Left hindlimb (tissue), 1 donor: ENCODE measurements around the gene PRKAR2B.
"Not testable (repeated sequence)": the region's sequence is repeated elsewhere in the genome, so short reads cannot be mapped to it uniquely, and the experiment has no call there.

Experiments used
- DNase-seq: peaks from one replicate; pipeline ENCODE4 v3.0.0-alpha.2; 2018

PRKAR2B gene

DNA sequence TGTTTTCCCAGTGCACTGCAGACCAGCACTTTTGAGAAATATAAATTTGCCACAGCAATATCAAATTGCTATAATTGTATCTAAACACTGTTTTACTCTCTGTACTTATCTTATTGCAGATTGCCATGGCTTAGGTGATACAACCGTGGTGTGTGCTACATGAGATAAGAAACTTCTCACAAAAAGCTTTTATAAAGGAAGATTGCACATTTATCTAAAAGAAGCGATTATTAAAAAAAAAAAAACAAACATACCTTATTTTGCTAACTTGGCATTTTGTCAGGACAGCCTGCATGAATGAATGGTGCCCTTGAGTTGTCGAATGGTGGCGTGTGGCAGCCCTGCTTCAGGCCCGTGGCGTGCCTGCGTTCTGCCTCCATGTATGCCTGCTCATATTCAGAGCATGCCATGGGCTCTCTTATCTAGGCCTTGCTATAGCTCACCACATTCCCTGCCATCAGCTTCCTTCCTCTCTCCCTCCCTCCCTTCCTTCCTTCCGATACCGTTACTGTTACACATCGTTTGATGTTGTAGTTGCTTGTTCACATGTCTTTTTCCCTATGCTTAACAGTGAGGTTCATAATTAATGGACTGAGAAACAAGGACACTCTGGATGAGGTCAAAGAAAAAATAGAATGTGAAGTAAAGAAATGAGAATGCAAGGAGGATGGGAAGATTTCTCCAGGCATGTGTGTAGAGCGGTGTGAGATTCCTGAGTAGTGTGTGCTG, 34.9 kb downstream of the PRKAR2B start:
- no peak for DNase-seq

DNA sequence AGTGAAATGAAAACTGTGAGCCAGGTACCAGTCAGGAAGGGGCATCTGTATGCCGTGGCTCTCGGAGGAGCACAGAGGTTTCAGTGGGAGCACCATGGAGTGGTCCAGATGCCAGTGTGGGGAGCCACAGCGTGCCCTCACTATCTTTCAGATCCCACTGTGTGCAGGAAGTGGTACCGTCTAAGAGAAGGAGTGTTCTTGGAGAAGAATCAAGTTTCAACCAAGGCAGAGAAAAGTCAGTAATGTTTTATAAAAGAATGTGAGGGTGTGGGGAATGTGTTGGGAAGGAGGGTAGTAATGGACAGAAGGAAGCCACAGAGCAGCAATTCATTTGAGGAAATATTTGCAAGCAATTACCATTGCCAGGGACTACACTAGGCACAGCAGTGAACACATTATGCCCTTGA, 35.6 kb downstream of the PRKAR2B start:
- no peak for DNase-seq

DNA sequence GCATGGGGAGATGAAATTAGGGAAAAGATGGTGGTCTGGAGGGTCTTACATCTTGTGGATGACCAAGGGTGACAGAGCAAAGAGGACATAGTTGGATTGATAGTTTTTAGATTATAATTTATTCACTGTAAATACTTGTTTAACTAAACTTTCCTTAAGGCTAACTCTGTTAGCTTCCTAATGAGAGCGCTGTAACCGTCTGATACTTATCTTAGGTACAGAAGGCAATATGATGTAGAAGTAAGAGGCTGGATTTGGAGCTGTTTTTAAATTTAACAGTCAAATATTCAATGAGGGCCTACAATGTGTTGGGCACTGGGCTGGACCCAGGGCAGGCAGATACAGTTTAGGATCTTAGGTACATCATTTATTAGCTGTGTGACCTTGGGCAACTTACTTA, 36.0 kb downstream of the PRKAR2B start:
- no peak for DNase-seq

DNA sequence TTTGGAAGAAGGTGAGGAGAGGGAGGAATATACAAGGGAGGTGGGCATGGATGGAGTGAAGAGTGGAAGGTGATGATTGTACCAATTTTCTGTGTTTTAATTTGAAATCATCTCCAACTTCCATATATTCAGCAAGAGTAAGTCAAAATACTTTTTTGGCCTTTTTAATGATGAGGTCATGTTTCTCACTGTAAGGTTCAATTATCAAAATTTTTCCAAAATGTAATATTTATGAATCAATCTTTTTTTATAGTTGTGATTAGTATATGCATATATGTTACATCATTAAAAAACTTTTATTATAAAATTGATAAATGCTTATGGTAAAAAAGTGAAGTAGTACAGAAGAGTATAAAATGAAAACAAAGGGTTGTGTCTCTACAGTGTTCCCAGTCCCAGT, 40.7 kb downstream of the PRKAR2B start:
- DNase-seq, result no peak

DNA sequence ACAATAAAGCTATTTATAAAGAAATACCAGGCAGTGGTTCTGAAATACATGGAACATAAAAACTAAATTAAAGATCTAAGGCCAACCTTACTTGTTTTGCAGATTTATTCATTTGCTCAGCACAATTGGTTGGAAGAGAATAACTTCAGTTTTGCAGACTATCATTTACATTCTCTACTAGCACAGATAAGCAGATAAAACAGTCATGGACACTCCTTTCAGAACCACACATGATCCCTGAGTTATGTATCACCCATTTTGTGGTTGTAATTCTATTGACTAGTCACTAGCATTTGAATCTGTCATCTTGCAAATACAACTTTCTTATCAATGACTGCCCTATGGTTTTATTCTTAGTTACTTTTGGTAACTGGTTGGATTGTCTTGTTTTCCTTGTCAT, 45.1 kb downstream of the PRKAR2B start:
- DNase-seq, result no peak

DNA sequence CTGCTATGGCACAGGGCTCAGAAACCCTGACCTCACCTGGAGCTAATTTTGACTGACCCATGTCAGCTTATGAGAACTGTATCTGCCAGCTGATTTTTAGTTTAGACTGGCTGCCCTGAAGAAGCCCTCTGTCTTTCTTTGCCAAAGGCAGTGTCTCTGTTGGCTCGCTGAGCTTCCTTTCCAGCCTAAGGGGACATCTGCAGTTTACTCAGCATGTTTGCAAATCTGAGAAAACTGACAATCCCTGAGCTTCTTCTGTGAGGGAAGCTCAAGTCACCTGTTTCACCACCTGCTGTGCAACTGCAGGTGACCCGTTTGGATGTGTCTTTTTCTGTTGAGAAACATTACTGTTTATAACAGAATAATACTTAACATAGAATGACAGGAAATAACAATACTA, 46.0 kb downstream of the PRKAR2B start:
- DNase-seq, result no peak

DNA sequence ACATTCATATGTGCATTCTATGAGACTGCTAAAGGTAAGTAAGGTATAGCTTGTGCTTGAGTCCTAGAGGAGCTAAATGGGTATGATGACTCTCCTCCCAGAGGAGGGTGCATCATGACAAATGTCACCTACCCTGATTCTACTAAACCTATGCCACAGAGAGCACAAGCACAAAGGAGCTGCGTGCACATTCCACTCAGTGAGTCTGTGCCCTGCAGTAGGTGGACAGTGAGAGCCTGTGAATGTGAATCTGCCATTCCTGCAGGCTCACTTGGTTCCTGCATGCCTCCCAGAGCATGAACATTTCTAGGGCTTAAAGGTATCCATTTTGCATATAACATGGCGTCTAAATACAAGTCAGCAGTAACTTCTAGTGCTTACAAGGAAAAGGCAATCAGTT, 46.8 kb downstream of the PRKAR2B start:
- DNase-seq, result no peak

DNA sequence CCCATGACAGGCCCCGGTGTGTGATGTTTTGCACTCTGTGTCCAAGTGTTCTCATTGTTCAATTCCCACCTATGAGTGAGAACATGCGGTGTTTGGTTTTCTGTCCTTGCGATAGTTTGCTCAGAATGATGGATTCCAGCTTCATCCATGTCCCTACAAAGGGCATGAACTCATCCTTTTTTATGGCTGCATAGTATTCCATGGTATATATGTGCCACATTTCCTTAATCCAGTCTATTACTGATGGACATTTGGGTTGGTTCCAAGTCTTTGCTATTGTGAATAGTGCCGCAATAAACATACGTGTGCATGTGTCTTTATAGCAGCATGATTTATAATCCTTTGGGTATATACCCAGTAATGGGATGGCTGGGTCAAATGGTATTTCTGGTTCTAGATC, 49.2 kb downstream of the PRKAR2B start:
- DNase-seq, result not testable (repeated sequence)

DNA sequence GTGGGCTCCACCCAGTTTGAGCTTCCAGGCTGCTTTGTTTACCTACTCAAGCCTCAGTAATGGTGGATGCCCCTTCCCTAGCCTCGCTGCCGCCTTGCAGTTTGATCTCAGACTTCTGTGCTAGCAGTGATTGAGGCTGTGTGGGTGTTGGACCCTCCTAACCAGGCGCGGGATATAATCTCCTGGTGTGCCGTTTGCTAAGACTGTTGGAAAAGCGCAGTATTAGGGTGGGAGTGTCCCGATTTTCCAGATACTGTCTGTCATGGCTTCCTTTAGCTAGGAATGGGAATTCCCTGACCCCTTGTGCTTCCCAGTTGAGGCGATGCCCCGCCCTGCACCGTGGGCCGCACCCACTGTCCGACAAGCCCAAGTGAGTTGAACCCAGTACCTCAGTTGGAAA, 54.6 kb downstream of the PRKAR2B start:
- DNase-seq, result not testable (repeated sequence)

DNA sequence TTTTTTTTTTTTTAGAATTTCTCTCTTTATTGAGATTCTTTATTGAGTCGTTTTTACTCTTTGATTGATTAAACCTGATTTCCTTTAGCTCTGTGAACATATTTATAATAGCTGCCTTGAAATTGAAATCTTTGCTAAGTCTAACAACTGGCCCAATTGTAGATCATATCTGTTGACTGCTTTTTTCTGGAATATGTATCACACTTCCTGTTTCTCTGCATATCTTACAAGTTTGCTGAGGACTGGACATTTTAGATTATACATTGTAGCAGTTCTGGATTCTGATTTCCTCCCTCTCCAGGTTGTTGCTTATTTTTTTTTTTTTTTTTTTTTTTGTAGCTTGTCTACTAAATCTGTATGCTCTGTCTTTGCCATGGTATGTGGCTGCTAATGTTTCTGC, 56.3 kb downstream of the PRKAR2B start:
- no peak for DNase-seq

DNA sequence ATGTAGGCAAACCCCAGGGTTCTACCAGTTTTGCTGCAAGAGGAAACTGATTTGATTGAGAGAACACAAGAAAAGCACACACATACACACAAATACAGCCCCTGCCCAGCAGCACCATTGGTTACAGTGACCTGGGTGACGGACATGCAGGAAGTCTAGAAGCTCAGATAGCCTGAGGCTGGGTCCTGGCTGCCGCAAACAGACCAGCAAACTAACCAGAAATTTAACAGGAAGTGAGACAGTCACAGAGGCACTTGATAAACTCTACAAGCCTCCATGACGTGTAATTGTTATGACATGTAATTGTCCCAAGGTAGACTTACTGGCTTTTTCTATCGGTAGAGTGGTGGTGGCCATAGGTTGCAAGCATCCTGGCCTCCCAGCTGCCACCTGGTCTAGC, 58.9 kb downstream of the PRKAR2B start:
- DNase-seq, result no peak

DNA sequence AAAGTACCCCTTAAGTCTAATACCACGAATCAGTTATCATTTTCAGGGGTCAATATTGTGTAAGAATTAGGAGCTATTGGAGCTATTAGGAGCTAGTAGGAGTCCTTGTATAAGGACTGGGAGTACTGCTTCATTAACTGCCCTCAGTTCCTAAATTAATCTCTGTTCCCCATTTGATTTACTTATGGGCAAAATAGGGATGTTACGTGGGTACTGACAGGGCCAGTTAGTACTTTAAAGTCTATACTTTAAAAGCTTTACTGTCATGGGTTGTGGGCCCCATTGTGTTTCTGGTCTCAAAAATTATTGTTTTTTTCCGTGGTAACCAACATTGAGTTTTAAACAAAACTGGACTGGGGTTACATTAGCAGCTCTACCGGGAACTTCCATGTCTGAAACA, 60.3 kb downstream of the PRKAR2B start:
- no peak for DNase-seq

DNA sequence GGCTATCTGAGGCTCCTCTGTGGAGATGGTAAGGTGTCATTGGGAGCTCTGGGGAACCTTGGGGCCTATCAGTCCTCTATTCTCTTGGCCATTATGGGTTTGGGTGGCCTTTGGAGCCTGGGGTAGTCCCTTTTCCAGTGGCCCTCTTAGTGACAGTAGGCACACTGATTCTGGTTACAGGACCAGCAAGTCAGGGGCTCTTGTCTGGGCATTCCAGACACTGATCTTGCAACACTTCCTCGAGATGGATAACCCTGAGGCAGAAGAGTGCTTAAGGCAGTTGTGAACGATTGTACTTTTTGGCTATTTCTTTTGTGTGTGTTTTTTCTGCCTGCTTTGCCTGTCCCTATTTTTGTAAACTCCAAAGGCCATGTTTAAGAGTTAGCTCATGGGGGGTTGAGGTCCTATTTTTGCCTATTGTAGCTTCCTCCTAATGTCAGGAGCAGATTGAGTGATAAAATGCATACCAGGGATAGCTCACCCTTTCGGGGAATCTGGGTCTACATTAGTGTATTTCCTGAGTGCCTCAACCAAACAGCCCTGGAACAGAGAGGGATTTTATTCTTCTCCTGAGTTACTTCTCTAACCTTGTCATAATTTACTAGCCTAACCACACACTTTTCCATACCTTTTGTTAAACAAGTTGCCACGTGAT, 61.2 kb downstream of the PRKAR2B start:
- DNase-seq, result no peak

DNA sequence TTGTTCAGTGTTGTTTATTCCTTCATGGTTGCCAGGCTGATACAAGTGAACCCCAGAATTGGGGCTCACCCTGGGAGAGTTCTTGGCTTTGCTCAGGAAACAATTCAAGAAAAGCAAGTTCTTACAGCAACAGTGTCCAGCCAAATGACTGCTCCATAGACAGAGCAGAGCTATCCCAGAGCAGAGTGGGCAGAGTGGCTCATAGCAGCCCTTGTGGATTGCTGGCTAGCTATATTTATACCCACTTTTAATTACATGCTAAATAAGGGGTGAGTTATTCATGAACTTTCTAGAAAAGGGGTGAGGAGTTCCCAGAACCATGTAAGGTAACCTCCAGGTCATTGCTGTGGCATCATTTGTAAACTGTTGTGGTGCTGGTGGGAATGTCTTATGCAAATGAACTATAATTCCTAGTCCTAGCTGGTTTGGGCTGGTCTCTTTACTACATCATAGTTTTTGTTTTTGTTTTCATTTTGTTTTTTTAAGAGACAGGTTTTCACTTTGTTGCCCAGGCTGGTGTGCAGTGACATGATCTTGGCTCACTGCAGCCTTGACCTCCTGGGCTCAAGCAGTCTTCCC, 64.4 kb downstream of the PRKAR2B start:
- no peak for DNase-seq

DNA sequence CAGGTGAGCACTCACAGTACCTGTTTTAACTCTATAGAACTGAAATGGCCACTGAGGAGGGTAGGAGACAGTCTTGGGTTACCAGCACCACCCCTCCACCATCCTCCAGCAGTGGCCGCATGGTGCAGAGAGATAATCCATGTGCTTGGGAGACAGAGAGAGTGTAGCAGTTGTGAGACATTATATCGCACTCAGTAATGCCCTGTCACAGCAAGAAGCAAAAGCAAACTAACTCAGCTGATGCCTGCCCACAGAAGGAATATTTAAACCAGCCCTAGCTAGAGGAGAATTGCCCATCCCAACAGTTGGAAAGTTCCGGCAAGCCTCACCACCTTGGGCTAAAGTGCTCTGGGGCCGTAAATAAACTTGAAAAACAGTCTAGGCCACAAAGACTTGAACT, 65.5 kb downstream of the PRKAR2B start:
- DNase-seq, result no peak

DNA sequence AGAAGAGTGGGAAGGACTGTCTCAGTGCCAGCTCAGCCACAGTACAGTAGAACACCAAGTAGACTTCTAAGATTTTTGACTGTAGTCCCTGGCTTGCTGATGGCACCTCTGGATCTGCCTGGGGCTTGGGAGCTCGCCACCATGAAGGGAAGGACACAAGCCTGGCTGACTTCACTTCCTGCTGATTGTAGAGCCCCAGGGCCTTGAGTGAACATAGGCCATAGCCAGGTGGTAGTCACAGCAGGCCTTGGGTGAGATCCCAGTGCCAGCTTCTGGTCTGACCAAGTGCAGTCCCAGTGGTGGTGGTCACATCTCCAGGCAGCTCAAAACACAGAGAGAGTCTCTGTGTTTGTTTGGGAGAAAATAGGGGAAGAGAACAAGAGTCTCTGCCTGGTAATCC, 66.7 kb downstream of the PRKAR2B start:
- DNase-seq, result no peak

DNA sequence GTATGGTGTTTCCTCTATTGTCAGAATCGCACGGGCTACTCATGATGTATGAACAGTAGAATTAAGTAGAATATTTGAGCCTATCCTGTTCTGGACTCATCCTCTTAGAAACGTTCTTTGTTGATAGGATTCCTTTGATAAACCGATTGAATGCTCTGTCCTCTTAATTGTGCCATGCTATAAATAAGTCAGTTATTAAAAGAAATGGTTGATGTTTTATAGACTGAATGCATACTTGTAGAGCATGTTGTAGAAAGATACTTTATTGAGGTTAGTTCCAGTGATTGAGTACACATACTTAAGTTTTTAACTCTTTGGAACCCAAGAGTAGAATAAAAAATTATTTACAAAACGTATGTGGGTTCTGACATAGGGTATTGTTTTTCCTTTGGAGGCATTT, 69.4 kb downstream of the PRKAR2B start:
- DNase-seq, result no peak

DNA sequence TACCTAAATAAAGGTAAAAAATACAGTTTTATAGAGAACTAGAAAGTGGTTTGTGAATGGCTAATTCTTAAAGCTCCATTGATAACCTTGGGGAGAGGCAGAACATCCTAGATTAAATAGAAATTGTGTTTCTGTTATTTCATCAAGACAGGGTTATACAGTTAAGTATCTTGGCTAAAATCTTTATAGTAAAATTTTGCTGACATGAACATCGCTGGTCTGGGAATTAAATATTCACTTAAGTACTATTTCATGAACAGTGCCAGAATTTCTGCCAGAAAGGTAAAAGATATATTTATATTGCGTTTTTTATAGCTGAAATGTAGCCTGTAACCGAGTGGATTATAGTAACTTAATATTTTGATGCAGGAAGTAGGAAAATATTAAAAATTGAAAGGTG, 70.6 kb downstream of the PRKAR2B start:
- no peak for DNase-seq

DNA sequence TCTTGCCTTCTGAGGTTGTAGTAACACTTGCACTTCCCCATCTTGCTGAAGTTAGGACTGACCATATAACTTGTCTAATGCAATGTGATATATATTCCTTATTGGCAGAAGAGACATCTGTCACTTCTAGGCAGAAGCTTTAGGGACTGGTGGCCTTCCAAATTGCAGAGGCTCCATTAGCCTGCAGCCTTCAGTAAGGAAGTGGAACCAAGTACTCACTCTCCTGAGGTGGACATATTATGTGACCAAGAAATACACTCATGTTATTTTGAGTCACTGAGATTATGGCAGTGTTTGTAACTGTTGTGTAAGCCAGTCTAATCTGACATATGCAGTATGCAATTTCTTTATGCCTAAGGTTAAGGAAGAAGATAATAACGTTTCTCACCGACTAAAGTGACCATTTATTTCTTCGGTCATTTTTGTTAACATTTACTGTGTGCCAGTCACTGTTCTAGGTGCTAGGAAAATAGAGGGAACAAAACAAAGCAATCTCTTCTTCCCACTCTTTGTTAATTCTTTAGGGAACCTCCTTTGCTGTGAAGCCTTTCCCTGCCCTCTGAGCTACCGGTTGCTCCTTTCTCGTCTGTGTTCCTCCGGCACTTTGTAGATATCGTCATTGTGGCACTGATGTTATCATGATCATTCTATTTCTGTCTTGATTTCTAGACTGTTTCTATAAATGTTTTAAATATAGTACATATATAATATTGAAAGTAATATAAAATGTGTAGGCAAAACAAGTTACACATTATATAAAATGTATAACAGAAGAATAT, 71.4 kb downstream of the PRKAR2B start:
- DNase-seq, result no peak

DNA sequence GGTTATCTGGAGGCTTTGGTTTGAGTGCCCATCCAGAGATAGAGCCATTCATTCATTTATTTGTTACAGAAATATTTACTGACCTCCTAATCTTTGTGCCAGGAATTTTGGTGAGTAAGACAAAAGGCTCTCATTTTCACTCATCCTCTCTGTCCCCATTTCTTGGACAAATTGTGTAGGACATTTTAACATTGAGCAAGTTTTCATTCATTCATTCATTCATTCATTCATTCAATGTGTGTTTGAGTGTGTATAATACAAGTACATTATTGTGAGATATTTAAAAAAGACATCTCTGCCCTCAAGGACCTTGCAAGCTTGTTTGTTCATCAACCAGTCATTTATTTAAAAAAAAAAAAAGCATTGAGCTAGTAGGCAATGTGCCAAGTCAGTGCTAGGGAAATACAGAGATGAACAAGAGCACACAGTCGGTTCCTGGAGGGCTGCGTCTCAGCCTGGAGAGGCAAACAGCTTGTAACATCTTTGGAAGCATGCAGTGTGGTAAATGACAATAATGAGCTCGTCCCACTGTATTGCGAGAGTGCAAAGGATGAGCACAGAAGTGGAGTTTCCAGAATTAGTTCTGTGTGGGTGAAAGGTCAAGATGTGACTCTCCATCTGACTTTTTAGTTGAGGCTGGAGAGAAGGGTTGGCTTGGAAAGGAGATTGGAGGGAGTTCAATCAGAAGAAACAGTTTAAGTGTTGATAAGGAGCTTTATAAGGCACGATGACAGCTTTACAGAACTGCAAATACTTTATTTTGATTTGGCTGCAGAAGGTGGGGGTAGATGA, 73.8 kb downstream of the PRKAR2B start:
- DNase-seq, result no peak

DNA sequence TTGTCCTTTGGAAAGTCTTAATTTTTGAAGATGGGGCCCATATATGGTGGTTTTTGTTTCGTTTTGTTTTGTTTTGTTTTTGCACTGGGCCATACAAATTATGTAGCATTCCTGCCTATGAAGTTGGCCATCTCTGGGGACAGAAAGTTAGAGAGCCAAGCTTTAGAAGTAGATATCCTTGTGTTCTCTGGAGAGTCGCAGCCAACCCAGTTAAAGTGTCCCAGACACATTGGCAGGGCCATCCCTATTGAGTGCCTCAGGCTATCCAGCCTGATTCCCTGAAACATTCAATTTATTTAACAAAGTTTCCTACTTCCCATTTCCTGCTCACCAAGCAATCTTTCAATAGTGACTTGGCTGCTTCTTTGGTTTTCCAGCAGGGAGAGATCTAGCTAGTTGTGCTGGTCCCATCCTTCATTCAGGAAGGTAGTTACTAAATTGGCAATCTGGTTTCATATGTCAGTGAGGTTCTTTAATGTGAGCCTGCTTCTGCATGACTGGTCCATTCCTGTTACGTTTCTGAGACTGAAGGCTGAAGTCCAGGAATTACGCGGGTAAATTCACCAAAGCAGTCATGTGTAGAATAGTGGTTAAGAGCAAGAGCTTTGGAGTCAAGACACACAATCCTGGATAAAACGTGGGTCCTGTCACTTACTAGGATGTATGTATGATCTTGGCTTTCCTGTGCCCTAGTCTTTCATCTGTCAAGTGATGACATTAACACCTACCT, 75.0 kb downstream of the PRKAR2B start:
- DNase-seq, result no peak

DNA sequence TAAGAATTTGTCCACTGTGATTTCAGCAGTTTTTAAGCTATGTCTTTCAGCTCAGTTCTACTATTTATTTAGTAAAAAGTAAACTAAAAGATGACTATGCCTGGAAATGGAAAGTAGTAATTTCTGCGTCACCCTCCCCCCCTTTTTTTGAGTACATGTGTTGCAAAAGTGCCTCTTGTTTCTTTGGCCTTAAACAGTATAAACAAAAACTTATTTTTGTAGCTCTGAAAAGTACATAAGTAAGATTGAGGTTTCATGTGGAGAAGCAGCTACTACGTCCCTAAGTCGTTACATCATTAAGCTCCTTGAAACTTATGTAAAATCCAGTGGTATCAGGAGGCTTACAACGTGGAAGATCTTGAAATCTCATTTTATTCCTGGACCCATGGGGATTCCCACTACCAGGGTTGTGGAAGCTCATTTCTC, 78.0 kb downstream of the PRKAR2B start:
- DNase-seq, result no peak
